SW 1271 (cell line): ENCODE results near the gene WSB1.

Experiments used
- DNase-seq, 2 experiments: peaks; one replicate each; lab custom pipeline; 2025; lab: John Stamatoyannopoulos, UW

Gene WSB1

GRCh38 chr17:27357236-27357635 lies 63.3 kb downstream of the WSB1 start:
- no peak for DNase-seq

GRCh38 chr17:27360507-27360906 lies 66.6 kb downstream of the WSB1 start:
- DNase-seq: no peak

GRCh38 chr17:27361695-27362094 lies 67.8 kb downstream of the WSB1 start:
- no peak for DNase-seq

GRCh38 chr17:27362503-27362902 lies 68.6 kb downstream of the WSB1 start:
- no peak for DNase-seq

- no peak for DNase-seq
Measured at GRCh38 chr17:27362909-27363308, 69.0 kb downstream of the WSB1 start.

GRCh38 chr17:27363326-27363725 lies 69.4 kb downstream of the WSB1 start:
- DNase-seq: no peak
